A673 (cell line): ENCODE measurements around the gene TBC1D5.

Source experiments
- CTCF ChIP-seq: fragments of 300-800, 200-600 bp; sonication (generic); conservative IDR thresholded peaks from 2 replicates; pipeline ENCODE4 v1.5.1; 2017; ENCODE audit warnings: low read depth, mild to moderate bottlenecking, antibody characterized with exemption, low read length, moderate library complexity, mixed read lengths
- EZH2 ChIP-seq: fragments of 200-600 bp; sonication (generic); IDR thresholded peaks from 2 replicates; pipeline ENCODE4 v1.6.1; 2017; ENCODE audit warnings: borderline replicate concordance, low read depth, mild to moderate bottlenecking, mixed read lengths, antibody characterized with exemption, low read length; ENCODE audit not compliant: poor library complexity, severe bottlenecking

- no peak for TF ChIP-seq CTCF
- no peak for TF ChIP-seq EZH2
These were observed 400.3 kb downstream of the TBC1D5 start for GRCh38 chr3:17342119-17342518.
